ENCODE measurements around the gene FHOD3.

FHOD3 gene

GRCh38 chr18:36511791-36512352 is 214.4 kb downstream of the FHOD3 start:
- DNase-seq (ENCODE audit: low spot score): no peak
- TF ChIP-seq CTCF (IDR thresholded peaks at IDR 0.05; ENCODE audit: extremely low read depth, missing control alignments): no peak

- TF ChIP-seq CTCF (IDR thresholded peaks at IDR 0.05; ENCODE audit: extremely low read depth, missing control alignments): no peak
- DNase-seq (ENCODE audit: low spot score): no peak
These were observed 216.0 kb downstream of the FHOD3 start for GRCh38 chr18:36513556-36513955.

- TF ChIP-seq CTCF (IDR thresholded peaks at IDR 0.05; ENCODE audit: extremely low read depth, missing control alignments): no peak
- no peak for DNase-seq (ENCODE audit: low spot score)
These were observed 217.3 kb downstream of the FHOD3 start for GRCh38 chr18:36514778-36515177.

GRCh38 chr18:36516258-36516657 is 218.7 kb downstream of the FHOD3 start:
- no peak for TF ChIP-seq CTCF (IDR thresholded peaks at IDR 0.05; ENCODE audit: extremely low read depth, missing control alignments)
- DNase-seq (ENCODE audit: low spot score): no peak

- no peak for TF ChIP-seq CTCF (IDR thresholded peaks at IDR 0.05; ENCODE audit: extremely low read depth, missing control alignments)
These were observed 219.2 kb downstream of the FHOD3 start for GRCh38 chr18:36516726-36517125.

GRCh38 chr18:36518839-36519238 is 221.3 kb downstream of the FHOD3 start:
- TF ChIP-seq CTCF (IDR thresholded peaks at IDR 0.05; ENCODE audit: extremely low read depth, missing control alignments): no peak
- DNase-seq (ENCODE audit: low spot score): no peak

More at GRCh38 chr18:36516726-36517125, 219.2 kb downstream of the FHOD3 start:
- DNase-seq (ENCODE audit: low spot score): no peak

GRCh38 chr18:36519358-36519757 is 221.8 kb downstream of the FHOD3 start:
- TF ChIP-seq CTCF (IDR thresholded peaks at IDR 0.05; ENCODE audit: extremely low read depth, missing control alignments): no peak
- no peak for DNase-seq (ENCODE audit: low spot score)

Measured in GM20000 (cell line).